ENCODE measurements around the gene CMTM3. TPM values are rescaled to one million over a fixed set of nuclear protein-coding genes. Genes with fewer than 3 reads are reported as not detected.
A peak's percentile ranks its signal among the peaks of the same experiment; 100 is the strongest.
"Not testable (repeated sequence)": the region's sequence is repeated elsewhere in the genome, so short reads cannot be mapped to it uniquely, and the experiment has no call there.

The CMTM3 gene
- total RNA-seq, 2 experiments from 2014 or later: 85.0 to 90.3 TPM

GRCh38 chr16:66652661-66653360 lies 48.3 kb downstream of the CMTM3 start:
- no peak for DNase-seq
- H3K27ac Mint-ChIP-seq: no peak overlapping the region
- peaks cover 6% of the 10 kb centered on the region for H3K27me3 Mint-ChIP-seq
- peaks cover 18% of the 10 kb centered on the region for H3K4me1 Mint-ChIP-seq
- no peaks in the 10 kb centered on the region for H3K36me3 Mint-ChIP-seq
- H3K4me3 Mint-ChIP-seq: no peak overlapping the region
- H3K9me3 Mint-ChIP-seq (ENCODE audit: low read depth): no peaks in the 10 kb centered on the region
- CTCF ChIA-PET: interaction anchor here (0.7 to 1.1 kb wide), 4 partner anchors 10 to 178 kb away, joined by 3 to 8 read pairs (median 3); partner anchors contain the start of gene NAE1
- no peak for ATAC-seq

- CTCF ChIA-PET: interaction anchor here (0.8 to 1.4 kb wide), 3 partner anchors 9 to 45 kb away, joined by 3 to 7 read pairs (median 3); no protein-coding TSS in a partner anchor
- Mint-ChIP-seq H3K4me1 (peaks cover 20% of the 10 kb centered on the region), H3K4me3 (no peak overlapping the region), H3K9me3 (ENCODE audit: low read depth) (no peaks in the 10 kb centered on the region), H3K27ac (no peak overlapping the region), H3K27me3 (peaks cover 6% of the 10 kb centered on the region), H3K36me3 (no peaks in the 10 kb centered on the region)
- ATAC-seq (no peak), DNase-seq (no peak)
Measured at GRCh38 chr16:66653581-66654350, 49.3 kb downstream of the CMTM3 start.

- H3K4me3 Mint-ChIP-seq: no peak overlapping the region
- H3K4me1 Mint-ChIP-seq: peaks cover 11% of the 10 kb centered on the region
- ATAC-seq: no peak
- H3K36me3 Mint-ChIP-seq: no peaks in the 10 kb centered on the region
- peaks cover 8% of the 10 kb centered on the region for H3K27me3 Mint-ChIP-seq
- H3K9me3 Mint-ChIP-seq (ENCODE audit: low read depth): no peaks in the 10 kb centered on the region
- DNase-seq: no peak
- CTCF ChIA-PET: interaction anchor here (0.8 to 2.1 kb wide), 2 partner anchors 10 to 86 kb away, joined by 3 to 5 read pairs; no protein-coding TSS in a partner anchor
- no peak overlapping the region for H3K27ac Mint-ChIP-seq
Measured at GRCh38 chr16:66656547-66656946, 52.0 kb downstream of the CMTM3 start.

GRCh38 chr16:66658143-66658859 lies 53.8 kb downstream of the CMTM3 start:
- no peak overlapping the region for H3K27ac Mint-ChIP-seq
- peaks cover 3% of the 10 kb centered on the region for H3K4me1 Mint-ChIP-seq
- H3K4me3 Mint-ChIP-seq: no peak overlapping the region
- H3K36me3 Mint-ChIP-seq: no peaks in the 10 kb centered on the region
- ATAC-seq (no peak), DNase-seq (no peak)
- no peaks in the 10 kb centered on the region for H3K9me3 Mint-ChIP-seq (ENCODE audit: low read depth)
- H3K27me3 Mint-ChIP-seq: peaks cover 8% of the 10 kb centered on the region
- CTCF ChIA-PET: interaction anchor here (0.7 to 2.1 kb wide), 4 partner anchors 9 to 251 kb away, joined by 3 to 5 read pairs (median 3); no protein-coding TSS in a partner anchor

- CTCF ChIA-PET: interaction anchor here (1.5 to 2.1 kb wide), 2 partner anchors 8 to 50 kb away, joined by 3 to 5 read pairs; no protein-coding TSS in a partner anchor
Measured at GRCh38 chr16:66658860-66659190, 54.3 kb downstream of the CMTM3 start.

GRCh38 chr16:66660422-66661209 lies 56.1 kb downstream of the CMTM3 start:
- no peak for ATAC-seq
- Mint-ChIP-seq H3K27me3 (peaks cover 8% of the 10 kb centered on the region), H3K36me3 (no peaks in the 10 kb centered on the region), H3K9me3 (ENCODE audit: low read depth) (no peaks in the 10 kb centered on the region), H3K4me3 (no peak overlapping the region), H3K4me1 (peaks cover 3% of the 10 kb centered on the region), H3K27ac (no peak overlapping the region)
- CTCF ChIA-PET: interaction anchor here (1.0 to 3.5 kb wide), 5 partner anchors 9 to 208 kb away, joined by 3 to 19 read pairs (median 3); no protein-coding TSS in a partner anchor
- DNase-seq: no peak

More at GRCh38 chr16:66658860-66659190, 54.3 kb downstream of the CMTM3 start:
- ATAC-seq: no peak
- Mint-ChIP-seq H3K4me3 (no peak overlapping the region), H3K36me3 (no peaks in the 10 kb centered on the region), H3K27me3 (peaks cover 8% of the 10 kb centered on the region), H3K4me1 (peaks cover 3% of the 10 kb centered on the region), H3K9me3 (ENCODE audit: low read depth) (no peaks in the 10 kb centered on the region), H3K27ac (no peak overlapping the region)
- no peak for DNase-seq

- Mint-ChIP-seq H3K9me3 (ENCODE audit: low read depth) (no peaks in the 10 kb centered on the region), H3K36me3 (no peaks in the 10 kb centered on the region), H3K4me3 (no peak overlapping the region), H3K27me3 (peaks cover 8% of the 10 kb centered on the region), H3K27ac (no peak overlapping the region), H3K4me1 (peaks cover 3% of the 10 kb centered on the region)
- no peak for DNase-seq
- ATAC-seq: no peak
- CTCF ChIA-PET: interaction anchor here (1.0 to 3.5 kb wide), 5 partner anchors 10 to 207 kb away, joined by 3 to 19 read pairs (median 3); no protein-coding TSS in a partner anchor
Measured at GRCh38 chr16:66661210-66661560, 56.7 kb downstream of the CMTM3 start.

GRCh38 chr16:66661671-66662346 lies 57.3 kb downstream of the CMTM3 start:
- not testable (repeated sequence) for H3K36me3 Mint-ChIP-seq; ATAC-seq; DNase-seq; H3K9me3 Mint-ChIP-seq (ENCODE audit: low read depth); H3K27ac Mint-ChIP-seq; H3K27me3 Mint-ChIP-seq; H3K4me3 Mint-ChIP-seq; H3K4me1 Mint-ChIP-seq
- CTCF ChIA-PET: interaction anchor here (1.0 to 3.9 kb wide), 8 partner anchors 8 to 206 kb away, joined by 3 to 19 read pairs (median 4); no protein-coding TSS in a partner anchor

GRCh38 chr16:66662445-66663194 lies 58.1 kb downstream of the CMTM3 start:
- Mint-ChIP-seq H3K36me3 (no peaks in the 10 kb centered on the region), H3K4me1 (peaks cover 3% of the 10 kb centered on the region), H3K4me3 (no peak overlapping the region), H3K9me3 (ENCODE audit: low read depth) (no peaks in the 10 kb centered on the region), H3K27me3 (peaks cover 2% of the 10 kb centered on the region), H3K27ac (no peak overlapping the region)
- CTCF ChIA-PET: interaction anchor here (0.8 to 3.9 kb wide), 7 partner anchors 9 to 317 kb away, joined by 3 to 19 read pairs (median 4); no protein-coding TSS in a partner anchor
- ATAC-seq: peak; percentile 45
- no peak for DNase-seq
